GM21423 (cell line): ENCODE results near the gene DENND1A.
"Not testable (repeated sequence)": the region's sequence is repeated elsewhere in the genome, so short reads cannot be mapped to it uniquely, and the experiment has no call there.

Experiments used
- ATAC-seq: cut with Tn5 transposase; IDR thresholded peaks from one replicate; pipeline ENCODE4 v1.9.1; 2021; ENCODE audit warnings: mild to moderate bottlenecking, moderate library complexity; ENCODE audit not compliant: unreplicated experiment

The DENND1A gene

DNA sequence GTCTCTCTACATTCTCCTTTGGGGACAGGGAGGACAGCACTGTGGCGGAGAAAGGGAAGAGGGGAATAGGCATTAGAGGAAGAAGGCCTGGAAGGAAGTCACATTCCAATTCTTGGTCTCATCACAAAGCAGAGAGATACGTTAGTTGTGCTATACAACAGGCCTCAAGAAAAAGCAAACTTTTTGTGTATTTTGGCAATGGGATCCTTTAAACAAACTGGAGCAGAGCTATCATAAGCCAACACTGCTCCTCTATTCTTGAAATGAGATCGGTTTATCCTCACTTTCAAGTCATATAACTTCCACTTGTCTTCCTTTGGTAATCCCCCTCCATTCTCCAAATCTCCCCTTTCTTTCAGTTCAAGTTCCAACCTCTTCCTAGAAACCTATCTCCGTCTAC, 6.5 kb downstream of the DENND1A start:
- ATAC-seq, result no peak

DNA sequence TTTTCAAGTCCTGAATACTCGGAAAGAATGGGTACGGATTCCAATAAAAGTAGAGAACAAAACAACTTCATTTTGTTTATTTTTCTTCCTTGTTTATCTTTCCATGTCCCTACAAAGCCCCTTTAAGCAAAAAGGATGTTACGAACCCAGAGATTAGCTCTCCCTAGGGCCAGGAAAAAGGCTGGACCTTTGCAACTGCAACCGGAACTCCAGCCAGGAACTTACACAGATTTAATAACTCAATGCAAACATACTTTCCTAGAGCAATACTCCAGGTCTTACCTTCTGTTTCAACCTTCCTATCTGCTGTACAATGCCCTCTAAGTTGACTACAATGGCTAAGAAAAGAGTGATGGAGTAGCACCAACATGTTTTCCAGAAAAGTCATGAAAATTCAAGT, 7.0 kb downstream of the DENND1A start:
- no peak for ATAC-seq

DNA sequence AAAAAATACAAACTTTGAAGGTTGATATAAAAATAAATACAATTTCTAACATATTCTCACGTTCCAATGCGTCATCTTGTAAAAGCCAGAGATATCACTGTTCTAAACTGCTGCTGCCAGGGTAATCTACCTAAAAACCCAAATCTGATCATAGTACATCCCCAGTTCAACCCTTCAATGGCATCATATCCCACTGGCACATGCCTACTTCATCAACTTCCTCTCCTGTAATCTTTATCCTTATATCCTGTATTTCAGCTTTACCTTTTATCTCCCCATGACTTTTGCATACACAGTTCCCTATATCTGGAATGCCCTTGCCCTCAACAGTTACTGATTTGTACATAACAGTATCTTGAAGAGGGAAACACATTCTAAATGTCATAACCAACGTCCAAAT, 7.5 kb downstream of the DENND1A start:
- no peak for ATAC-seq

DNA sequence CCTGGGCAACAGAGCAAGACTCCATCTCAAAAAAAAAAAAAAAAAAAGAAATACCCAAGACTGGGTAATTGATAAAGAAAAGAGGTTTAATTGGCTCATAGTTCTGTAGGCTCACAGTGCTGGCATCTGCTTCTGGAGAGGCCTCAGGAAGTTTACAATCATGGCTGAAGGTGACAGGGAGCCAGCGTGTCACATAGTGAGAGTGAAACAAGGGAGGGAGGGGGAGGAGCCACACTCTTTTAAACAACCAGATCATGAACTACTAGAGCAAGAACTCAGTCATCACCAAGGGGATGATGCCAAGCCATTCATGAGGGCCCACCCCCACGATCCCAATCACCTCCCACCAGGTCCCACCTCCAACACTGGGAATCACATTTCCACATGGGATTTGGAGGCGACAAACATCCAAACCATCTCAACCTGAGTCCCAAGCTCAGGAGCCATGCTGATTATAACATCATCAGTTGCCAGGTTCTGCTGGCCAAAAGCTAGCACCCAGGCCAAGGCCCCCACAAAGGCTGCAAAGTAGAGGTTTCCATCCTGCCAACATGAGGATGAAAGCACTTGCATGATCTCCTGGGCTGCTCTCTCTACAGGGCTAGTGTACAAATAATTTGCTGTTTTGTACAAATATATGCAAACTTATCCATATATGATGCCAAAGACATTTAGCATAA, 15.3 kb downstream of the DENND1A start:
- ATAC-seq, result no peak

DNA sequence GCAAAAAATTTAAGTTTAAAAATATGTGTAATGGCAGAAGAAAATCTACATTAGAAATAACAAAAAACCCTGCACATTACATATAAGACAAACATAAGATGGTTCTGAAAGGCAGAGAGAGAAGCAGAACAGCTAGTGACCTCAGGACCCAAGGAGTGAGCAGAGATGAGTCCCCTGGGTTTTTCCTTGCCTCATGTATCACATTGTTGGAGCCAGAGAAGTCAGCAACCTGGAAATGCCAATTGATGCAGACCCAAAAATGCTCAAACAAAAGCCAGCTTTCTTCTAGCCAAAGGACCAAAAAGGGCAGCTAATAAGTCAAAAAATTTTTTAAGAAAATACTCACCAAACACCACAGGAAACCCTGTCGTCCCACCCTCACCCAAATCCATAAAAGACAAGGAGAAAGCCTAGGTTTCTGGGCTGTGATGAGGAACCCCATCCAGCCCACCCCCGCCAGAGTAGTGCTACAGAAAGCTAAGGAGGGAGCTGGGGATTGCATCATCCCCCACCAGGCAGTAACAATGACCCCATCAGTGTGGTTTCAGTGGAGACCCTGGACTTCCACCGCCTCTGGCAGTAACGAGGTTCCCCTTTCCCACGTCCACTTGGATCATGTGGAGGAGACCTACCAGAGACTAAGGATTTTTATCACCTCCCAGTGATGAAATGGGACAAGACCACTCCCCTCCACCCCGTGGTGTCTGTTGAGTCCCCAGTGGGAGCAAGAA, 17.6 kb downstream of the DENND1A start:
- no peak for ATAC-seq

DNA sequence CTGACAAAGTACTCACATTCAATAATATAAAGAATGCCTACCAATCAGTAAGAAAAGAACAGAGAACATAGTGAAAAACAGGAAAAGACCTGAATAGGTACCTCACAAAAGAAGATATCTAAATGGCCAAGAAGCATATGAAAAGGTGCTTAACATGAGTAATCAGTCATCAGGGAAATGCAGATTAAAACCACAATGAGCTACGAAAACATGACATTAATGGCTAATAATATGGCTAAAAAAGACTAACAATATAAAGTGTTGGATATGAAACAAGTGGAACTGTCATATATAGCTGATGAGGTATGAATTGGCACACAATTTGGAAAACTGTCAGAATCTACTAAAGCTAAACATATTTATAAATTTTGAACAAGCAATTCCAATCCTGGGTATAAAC, 18.9 kb downstream of the DENND1A start:
- no peak for ATAC-seq

DNA sequence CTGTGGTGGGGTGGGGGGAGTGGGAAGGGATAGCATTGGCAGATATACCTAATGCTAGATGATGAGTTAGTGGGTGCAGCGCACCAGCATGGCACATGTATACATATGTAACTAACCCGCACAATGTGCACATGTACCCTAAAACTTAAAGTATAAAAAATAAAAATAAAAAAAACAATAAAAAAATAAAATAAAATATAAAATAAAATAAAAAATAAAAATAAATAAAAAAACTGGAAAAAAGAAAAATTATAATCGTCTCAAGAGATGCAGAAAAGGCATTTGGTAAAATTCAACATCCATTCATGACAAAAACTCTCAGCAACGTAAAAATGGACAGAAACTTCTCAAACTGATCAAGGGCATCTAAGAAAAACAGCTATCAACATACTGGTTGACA, 20.7 kb downstream of the DENND1A start:
- ATAC-seq, result not testable (repeated sequence)

DNA sequence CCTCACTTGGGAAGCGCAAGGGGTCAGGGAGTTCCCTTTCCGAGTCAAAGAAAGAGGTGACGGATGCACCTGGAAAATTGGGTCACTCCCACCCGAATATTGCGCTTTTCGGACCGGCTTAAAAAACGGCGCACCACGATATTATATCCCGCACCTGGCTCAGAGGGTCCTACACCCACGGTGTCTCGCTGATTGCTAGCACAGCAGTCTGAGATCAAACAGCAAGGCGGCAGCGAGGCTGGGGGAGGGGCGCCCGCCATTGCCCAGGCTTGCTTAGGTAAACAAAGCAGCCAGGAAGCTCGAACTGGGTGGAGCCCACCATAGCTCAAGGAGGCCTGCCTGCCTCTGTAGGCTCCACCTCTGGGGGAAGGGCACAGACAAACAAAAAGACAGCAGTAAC, 26.4 kb downstream of the DENND1A start:
- not testable (repeated sequence) for ATAC-seq

DNA sequence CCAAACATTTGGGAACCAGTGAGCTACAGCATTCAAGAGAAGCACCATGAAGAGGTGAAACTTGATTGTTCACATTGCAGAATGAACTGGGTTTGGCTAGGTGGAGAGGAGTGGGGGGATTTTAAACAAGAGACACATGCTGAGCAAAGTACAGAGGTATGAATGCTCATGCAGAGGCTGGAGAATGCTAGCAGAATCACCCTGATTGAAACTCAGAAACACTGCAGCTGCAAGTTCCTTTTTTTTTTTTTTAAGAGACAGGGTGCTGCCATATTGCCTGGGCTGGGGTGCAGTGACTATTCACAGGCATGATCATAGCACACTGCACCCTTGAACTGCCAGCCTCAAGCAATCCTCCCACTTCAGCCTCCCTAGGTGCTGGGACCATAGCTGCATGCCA, 35.1 kb downstream of the DENND1A start:
- no peak for ATAC-seq

DNA sequence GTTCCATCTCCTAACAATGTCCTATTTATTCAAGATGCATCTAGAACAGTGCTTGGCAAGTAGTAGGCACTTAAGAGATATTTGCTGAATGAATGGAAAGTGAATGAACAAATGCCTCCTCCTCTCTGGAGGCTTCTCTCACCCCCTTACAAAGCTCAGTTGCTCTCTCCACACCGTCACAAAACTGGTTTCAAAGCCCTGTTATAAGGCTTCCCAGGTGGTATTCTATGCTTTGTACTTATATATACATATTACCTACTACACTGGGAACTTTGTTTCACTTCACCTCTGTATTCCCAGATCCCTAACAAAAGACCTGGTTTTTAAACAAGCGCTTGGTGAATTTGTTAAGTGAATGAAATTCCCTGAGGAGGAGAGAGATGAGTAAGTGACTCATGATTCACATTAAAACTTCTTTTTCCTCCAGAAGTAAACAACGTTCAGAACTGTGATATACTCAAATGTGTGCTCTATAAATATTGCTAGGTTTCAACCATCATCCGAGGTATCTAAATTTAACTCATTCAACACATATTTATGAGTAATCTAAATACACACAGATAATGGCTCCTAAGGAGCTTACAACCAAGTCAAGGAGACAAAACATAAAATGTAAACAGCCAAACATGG, 36.0 kb downstream of the DENND1A start:
- no peak for ATAC-seq

DNA sequence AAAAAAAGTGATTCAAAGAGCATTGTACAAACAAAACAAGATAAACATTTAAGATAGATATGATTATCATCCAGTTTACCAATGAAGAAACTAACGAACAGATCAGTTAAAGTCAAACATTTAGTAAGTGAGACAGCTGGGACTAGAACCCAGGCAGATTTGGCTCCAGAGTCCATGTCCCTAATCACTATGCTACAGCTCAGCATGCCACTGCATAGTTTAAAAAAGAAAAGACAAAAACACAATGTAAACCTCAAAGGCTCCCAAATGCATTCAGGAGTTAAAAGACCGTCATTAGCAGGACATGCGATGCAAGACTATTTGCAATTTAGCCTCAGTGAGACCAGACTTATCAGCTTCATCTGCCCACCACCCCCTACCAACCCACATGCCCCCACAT, 36.8 kb downstream of the DENND1A start:
- ATAC-seq, result no peak

DNA sequence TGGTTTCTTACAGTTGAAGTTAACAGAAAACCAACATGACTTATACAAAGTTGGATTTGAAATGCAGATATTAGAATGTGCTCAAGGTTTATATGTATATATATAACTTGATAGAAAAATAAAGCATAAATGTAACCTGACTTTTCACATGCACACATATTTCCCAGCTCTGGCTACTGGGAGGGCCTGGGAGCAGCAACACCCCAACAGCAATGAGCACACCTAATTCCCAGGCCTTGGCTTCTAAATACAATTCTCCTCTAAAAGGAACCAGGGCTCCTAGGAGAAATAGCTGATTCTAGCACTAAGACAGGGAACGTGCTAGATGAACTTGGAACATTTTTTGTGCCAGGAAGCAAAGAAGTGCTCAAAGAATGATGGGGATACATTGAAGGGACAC, 42.1 kb downstream of the DENND1A start:
- ATAC-seq, result no peak

DNA sequence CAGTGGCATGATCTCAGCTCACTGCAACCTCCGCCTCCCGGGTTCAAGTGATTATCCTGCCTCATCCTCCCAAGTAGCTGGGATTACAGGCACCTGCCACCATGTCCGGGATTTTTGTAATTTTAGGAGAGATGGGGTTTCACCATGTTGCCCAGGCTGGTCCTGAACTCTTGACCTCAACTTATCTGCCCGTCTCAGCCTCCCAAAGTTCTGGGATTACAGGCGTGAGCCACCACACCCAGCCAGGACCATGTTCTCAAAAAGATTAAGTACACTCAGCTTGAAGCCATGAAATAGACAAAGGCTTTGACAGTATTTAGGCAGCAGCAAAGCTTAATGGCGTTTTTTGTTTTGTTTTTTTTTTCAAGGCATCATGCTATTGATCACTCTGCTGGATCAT, 44.1 kb downstream of the DENND1A start:
- ATAC-seq, result not testable (repeated sequence)

DNA sequence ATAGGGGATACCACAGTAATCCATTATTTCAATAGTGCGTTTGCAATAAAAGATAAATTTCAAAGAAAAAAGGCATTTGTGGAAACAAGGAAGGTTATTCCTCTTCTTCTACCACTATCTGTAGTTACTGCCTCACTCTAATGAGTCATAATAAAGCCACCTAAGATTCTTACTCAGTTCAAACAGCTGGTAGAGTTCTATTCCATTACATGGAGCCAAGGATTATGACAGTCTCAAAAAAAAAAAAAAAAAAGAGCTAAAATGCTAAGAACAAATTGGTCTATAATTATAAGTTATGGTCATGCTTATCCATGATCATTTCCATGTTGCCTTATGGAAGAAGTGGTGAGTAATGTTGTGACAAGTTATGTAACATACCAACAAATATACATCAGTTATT, 46.3 kb downstream of the DENND1A start:
- ATAC-seq, result no peak

DNA sequence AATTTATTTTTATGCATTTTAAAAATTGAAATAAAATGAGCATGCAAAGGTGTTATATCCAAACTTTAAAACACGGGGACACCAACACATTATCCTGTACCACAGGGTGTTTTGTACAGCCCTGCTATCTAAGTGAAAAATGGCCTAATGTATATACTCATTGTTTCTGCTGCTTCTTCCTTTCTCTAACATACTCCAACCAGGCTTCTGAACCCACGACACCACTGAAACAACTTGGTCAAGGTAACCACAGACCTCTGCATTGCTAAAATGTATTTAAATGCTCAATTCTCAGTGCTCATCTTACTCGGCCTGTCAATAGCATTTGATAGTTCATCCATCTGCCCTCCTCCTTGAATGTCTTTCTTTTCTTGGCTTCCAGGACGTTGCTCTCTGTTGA, 48.3 kb downstream of the DENND1A start:
- no peak for ATAC-seq

DNA sequence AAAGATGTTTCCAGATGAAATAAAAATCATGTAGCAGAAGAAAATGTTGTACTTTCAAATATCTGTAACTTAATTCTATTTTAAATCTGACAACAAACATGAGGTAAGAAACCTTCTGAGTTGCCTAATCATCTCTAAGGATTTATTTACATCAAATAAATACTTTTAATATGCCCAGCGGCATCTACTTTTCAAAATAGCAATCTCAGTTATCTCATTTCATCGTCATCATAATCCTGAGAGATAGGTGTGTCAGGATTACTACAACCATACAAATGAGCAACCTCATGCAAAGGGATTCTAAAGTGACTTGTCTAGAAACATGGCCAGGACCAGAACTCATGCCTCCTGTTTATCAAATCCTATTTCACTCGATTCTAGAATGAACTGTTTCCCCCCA, 49.5 kb downstream of the DENND1A start:
- ATAC-seq, result no peak

DNA sequence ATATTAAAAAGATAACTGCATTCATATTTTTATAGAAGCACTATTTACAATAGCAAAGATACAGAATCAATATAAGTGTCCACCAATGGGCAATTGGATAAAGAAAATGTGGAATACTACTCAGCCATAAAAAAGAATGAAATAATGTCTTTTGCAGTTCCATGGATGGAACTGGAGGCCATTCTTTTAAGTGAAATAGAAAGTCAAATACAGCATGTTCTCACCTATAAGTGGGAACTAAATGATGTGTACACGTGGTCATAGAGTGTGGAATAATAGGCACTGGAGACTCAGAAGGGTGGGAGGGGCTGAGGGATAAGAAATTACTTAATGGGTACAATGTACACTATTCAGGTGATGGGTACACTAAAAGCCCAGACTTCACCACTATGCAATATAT, 53.2 kb downstream of the DENND1A start:
- ATAC-seq, result no peak

DNA sequence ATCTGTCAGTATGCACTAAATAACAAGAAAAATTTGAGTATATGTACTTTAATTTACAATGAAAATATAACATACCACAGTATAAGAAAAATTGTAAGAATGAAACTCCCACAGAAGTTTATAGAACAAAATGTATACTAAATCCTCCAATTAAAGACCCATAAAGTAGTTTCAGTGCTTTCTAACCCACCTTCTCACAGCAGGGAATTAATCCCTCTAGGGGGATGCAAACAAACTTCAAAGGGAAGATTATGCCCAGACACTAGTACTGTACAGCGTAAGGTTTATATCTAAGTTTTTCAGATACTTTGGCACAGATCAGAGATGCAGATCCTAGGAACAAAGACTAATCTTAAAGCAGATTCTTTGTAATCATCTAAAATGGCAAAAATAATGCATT, 57.2 kb downstream of the DENND1A start:
- ATAC-seq, result no peak

DNA sequence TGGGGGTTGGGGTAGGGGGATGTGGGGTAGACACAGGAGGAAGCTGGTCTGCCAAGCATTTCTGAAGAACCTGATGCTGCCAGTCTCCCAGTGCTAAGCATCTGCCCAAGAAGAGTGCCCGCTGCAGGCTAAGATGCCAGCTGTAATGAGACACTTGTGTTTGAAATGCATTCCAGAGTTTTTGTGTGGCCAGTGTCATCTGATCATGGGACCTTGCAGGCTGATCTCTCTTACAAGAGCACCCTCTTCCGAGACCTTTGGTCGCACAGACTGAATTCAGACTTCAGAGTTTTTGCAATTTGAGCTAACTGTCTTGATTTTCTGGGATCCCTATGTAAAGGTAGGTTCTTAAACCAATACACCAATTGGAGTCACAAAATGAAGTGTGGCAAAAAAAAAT, 58.1 kb downstream of the DENND1A start:
- no peak for ATAC-seq

DNA sequence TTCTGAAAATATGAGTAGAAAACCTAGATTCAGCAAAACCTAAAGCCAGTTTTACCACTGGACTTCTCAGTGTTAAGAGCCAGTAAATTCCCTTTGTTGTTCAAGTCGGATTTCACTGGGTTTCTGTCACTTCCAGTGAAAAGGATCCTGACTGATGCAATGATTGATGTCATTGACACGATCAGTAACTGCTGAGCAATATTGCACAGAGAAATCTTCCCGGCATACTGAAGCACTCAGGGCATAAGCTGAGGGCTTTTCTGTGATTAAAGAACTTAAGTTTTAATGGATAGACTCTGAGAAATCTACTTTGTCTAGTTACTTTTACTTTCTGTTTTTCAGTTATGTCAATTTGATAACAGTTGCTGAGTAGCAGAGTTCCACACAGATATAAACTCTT, 61.9 kb downstream of the DENND1A start:
- no peak for ATAC-seq

DNA sequence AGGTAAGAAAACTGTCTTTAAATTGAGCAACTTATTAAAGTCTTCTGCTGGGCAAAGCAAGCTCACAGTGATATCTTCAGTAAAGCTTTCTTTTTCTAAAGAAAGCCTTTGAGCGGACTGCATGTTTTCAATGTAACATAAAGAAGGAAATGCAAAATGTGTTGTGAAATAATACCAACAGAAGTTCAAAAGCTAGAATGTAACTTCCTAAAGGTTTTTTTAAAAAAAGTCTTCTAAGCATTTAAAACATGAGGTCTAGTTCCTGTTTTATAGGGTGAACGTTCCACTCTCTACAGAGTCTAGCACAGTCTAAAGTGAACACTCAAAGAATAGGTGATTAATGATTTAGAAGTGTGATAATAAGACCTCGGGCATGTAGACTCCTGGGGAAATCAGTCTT, 62.9 kb downstream of the DENND1A start:
- ATAC-seq, result no peak

DNA sequence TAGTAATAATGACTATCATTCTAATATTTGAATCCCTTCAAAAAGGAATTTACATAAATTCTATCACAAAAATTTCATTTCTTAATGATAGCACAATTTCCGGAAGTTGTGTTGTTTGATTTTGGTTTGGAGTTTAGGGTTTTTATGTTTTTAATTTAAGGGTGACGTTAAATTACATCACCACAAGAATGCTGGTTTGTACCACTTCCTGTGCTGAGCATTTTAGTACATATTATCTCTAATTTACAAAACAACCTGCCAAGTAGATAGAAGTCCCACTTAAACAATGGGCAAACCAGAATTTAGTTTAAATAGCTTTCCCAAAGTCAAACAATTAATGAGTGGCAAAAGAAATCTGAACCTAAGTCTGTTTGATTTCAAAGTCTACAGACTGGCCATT, 63.4 kb downstream of the DENND1A start:
- no peak for ATAC-seq
